Duodenal mucosa (tissue), 2 donors: ENCODE measurements around the gene RAD51C.

Experiments
- H3K27ac ChIP-seq: one replicate; pipeline ENCODE4 v1.7.0; 2013; ENCODE audit warnings: low read depth, low read length
- H3K27me3 ChIP-seq, 2 donors: one replicate each; pipeline ENCODE4 v1.7.0; 2013; ENCODE audit warnings: low read length in 2 of 2, control low read depth in 1 of 2; ENCODE audit not compliant: insufficient read depth in 2 of 2, control insufficient read depth in 1 of 2
- H3K36me3 ChIP-seq, 2 donors: one replicate each; pipeline ENCODE4 v1.7.0; 2013; ENCODE audit warnings: low read length in 2 of 2, control low read depth in 1 of 2; ENCODE audit not compliant: insufficient read depth in 2 of 2, control insufficient read depth in 1 of 2
- H3K4me1 ChIP-seq, 2 donors: one replicate each; pipeline ENCODE4 v1.7.0; 2013; ENCODE audit warnings: low read length in 2 of 2, control low read depth in 1 of 2; ENCODE audit not compliant: insufficient read depth in 2 of 2, control insufficient read depth in 1 of 2
- H3K4me3 ChIP-seq, 2 donors: one replicate each; pipeline ENCODE4 v1.7.0; 2013; ENCODE audit warnings: low read length in 2 of 2, low read depth in 1 of 2
- H3K9ac ChIP-seq, 2 donors: one replicate each; pipeline ENCODE4 v1.7.0; 2013; ENCODE audit warnings: low read length in 2 of 2, low read depth in 1 of 2
- H3K9me3 ChIP-seq, 2 donors: one replicate each; pipeline ENCODE4 v1.7.0; 2013; ENCODE audit warnings: low read length in 2 of 2, control low read depth in 1 of 2; ENCODE audit not compliant: control insufficient read depth in 1 of 2

RAD51C gene

GRCh38 chr17:58785097-58785496 is 92.7 kb downstream of the RAD51C start:
- no peaks in the 10 kb centered on the region for H3K9me3 ChIP-seq
- no peak overlapping the region for H3K9ac ChIP-seq
- no peaks in the 10 kb centered on the region for H3K4me1 ChIP-seq
- H3K4me3 ChIP-seq, result no peak overlapping the region
- H3K27ac ChIP-seq, result no peak overlapping the region
- no peaks in the 10 kb centered on the region for H3K36me3 ChIP-seq
- no peaks in the 10 kb centered on the region for H3K27me3 ChIP-seq
